ENCODE data around the gene AQP5. TPM values are rescaled to one million over a fixed set of nuclear protein-coding genes. Genes with fewer than 3 reads are reported as not detected.

AQP5 gene
- total and polyA plus RNA-seq, 8 donors: 2.9 to 54.3 (median 8.6) TPM; not detected in 2

DNA sequence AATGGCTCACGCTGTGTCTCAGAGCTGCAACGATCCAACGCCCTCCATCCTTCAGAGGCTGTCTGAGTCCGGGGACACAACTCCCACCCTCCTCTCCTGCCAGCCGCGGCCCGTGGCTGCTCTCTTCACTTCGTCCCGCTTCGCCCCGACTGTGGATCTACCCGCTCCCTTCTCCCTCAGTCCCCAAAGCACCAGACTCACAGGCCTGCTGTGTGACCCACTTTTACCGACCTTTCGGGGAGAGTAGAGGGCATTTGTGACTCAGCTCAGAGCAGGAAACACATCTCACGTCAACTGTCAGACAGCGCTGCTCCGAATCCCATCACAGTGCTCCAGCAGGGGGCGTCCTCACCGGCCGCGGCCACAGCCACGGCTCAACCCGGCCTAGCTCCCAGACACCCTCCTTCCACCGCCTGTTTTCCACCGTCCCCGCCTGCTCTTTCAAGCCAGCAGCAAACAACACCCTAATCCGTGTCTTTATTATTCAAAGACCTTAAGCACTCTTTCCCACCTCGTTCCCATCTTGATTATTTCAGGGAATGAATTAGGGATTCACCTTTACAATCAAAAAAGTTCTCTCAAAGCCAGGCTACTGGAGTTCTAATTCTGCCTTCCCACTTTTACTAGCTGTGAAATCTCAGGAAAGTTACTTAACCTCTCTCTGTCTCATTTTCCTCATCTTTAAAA, 16.1 kb upstream of the AQP5 start:
- H3K4me1 ChIP-seq: peaks cover 0 to 17% (median 16%) of the 10 kb centered on the region in 4 donors
- intact Hi-C loops (cut with DNase I; ENCODE audit: low total_unique reads): no loop called here
- WGBS, 5 donors: 13 to 22% (median 15%) methylated on average over 28 of the region's 28 CpGs
- H3K36me3 ChIP-seq: no peaks in the 10 kb centered on the region
- H3K27me3 ChIP-seq: peaks cover 0 to under 1% (median 0%) of the 10 kb centered on the region in 3 donors
- H3K27ac ChIP-seq: peak overlapping the region in 1 of 5 donors; percentile 56
- H3K9me3 ChIP-seq: no peaks in the 10 kb centered on the region
- DNase-seq: peak; percentile 86 to 93
- TF ChIP-seq POLR2AphosphoS5 (IDR thresholded peaks at IDR 0.05): peak in 1 of 3 donors; percentile 73
- no peak for TF ChIP-seq EP300 (IDR thresholded peaks at IDR 0.05)
- no peak for TF ChIP-seq POLR2A (IDR thresholded peaks at IDR 0.05)
- TF ChIP-seq, protein P1, sequence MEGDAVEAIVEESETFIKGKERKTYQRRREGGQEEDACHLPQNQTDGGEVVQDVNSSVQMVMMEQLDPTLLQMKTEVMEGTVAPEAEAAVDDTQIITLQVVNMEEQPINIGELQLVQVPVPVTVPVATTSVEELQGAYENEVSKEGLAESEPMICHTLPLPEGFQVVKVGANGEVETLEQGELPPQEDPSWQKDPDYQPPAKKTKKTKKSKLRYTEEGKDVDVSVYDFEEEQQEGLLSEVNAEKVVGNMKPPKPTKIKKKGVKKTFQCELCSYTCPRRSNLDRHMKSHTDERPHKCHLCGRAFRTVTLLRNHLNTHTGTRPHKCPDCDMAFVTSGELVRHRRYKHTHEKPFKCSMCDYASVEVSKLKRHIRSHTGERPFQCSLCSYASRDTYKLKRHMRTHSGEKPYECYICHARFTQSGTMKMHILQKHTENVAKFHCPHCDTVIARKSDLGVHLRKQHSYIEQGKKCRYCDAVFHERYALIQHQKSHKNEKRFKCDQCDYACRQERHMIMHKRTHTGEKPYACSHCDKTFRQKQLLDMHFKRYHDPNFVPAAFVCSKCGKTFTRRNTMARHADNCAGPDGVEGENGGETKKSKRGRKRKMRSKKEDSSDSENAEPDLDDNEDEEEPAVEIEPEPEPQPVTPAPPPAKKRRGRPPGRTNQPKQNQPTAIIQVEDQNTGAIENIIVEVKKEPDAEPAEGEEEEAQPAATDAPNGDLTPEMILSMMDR (IDR thresholded peaks at IDR 0.05): peak in 5 of 7 experiments; percentile 64 to 88 (median 83)
- H3K4me3 ChIP-seq: peak overlapping the region in 2 of 4 donors; percentile 7 to 27

DNA sequence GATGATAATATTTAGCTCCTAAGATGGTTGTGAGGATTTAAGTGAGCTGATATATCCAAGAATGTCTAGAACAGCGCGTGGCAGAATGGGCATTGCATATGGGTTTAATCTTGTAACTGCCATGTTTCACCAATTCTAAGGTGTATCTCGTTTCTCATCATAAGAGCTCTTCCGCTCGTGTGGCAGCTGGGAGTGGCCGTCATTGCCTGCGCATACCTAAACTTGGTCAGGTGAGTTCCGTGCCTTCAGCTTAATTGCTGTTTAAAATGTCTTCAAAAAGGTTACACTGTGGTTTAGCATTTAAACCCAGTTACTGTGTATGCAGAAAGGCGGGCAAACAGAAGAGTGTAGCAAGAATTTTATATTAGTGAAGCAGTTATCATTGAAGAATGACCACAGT, 15.6 kb upstream of the AQP5 start:
- Histone ChIP-seq H3K27ac (peak overlapping the region in 1 of 5 donors; percentile 56), H3K4me1 (peaks cover 0 to 17% (median 16%) of the 10 kb centered on the region in 4 donors)
- peak in 1 of 2 donors; percentile 57 for DNase-seq

DNA sequence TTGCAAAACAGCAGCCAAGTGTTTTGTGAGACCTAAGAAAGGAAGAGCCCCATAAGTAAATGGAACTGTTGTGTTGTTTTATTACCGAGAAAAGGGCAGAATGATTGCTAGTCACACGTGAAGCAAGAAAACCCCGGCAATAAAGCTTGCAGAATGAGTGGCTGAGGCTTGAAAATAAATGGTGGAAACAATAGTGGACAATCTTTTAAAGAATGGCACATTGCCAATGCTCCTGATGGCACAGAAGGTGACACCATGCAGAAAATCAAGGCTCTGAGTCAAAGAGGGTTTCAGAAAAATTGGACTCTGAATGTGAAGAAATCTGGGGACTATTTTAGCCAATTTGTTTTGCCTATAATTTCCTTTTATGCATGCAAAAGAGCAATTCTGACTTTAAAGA, 15.2 kb upstream of the AQP5 start:
- H3K27me3 ChIP-seq: peaks cover 0 to 8% (median 0%) of the 10 kb centered on the region in 3 donors
- no peak for DNase-seq
- peaks cover 0 to 17% (median 16%) of the 10 kb centered on the region in 4 donors for H3K4me1 ChIP-seq
- H3K4me3 ChIP-seq: no peak overlapping the region
- no peak for TF ChIP-seq POLR2AphosphoS5 (IDR thresholded peaks at IDR 0.05)
- intact Hi-C loops (cut with DNase I; ENCODE audit: low total_unique reads): no loop called here
- no peak overlapping the region for H3K27ac ChIP-seq
- no peaks in the 10 kb centered on the region for H3K36me3 ChIP-seq
- 44 to 65% (median 62%) methylated on average over 3 of the region's 3 CpGs for WGBS, 5 donors
- H3K9me3 ChIP-seq: no peaks in the 10 kb centered on the region

More for the DNA sequence above, 15.6 kb upstream of the AQP5 start:
- Histone ChIP-seq H3K4me3 (no peak overlapping the region), H3K36me3 (no peaks in the 10 kb centered on the region), H3K27me3 (peaks cover 0 to 6% (median 0%) of the 10 kb centered on the region in 3 donors), H3K9me3 (no peaks in the 10 kb centered on the region)
- WGBS, 5 donors: 60 to 79% (median 66%) methylated on average over 9 of the region's 9 CpGs
- TF ChIP-seq EP300 (IDR thresholded peaks at IDR 0.05) (no peak), POLR2A (IDR thresholded peaks at IDR 0.05) (no peak), POLR2AphosphoS5 (IDR thresholded peaks at IDR 0.05) (no peak)
- TF ChIP-seq, protein P1 (IDR thresholded peaks at IDR 0.05): no peak
- intact Hi-C loops (cut with DNase I; ENCODE audit: low total_unique reads): no loop called here

DNA sequence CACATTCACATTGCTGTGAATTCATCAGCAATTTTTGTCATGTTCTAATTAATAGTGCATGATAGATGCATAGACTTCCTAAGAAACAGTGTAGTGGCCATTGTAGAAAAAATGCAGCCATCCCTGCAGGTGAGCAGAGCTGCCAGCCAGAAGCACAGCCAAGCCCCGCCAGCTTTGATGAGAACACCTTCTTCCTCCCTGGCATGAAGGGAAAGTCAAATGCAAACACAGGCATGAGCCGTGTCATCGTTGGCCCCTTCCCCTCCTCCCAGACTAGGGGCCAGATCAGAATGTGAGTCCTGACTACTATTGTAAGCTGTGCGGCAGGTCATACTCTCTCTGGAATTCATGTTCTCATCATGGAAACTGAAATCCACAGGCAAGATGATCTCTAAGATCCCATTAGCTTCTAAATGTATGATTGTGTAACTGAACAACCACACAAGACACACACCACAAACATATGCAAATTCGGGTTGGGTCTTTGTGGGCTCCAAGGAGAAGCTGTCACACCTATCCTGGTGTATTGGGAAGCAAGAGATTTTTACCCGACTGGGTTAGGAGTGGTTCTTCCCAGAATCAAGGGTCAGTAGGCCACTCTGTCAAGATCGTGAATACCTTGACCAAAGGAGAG, 14.0 kb upstream of the AQP5 start:
- H3K27me3 ChIP-seq: peaks cover 0 to 14% (median 0%) of the 10 kb centered on the region in 3 donors
- H3K27ac ChIP-seq: no peak overlapping the region
- TF ChIP-seq, protein P1 (IDR thresholded peaks at IDR 0.05): no peak
- TF ChIP-seq POLR2AphosphoS5 (IDR thresholded peaks at IDR 0.05): no peak
- TF ChIP-seq EP300 (IDR thresholded peaks at IDR 0.05): no peak
- no peak for TF ChIP-seq POLR2A (IDR thresholded peaks at IDR 0.05)
- no peaks in the 10 kb centered on the region for H3K36me3 ChIP-seq
- 63 to 77% (median 69%) methylated on average over 6 to 7 of the region's 7 CpGs for WGBS, 5 donors
- intact Hi-C loops (cut with DNase I; ENCODE audit: low total_unique reads): no loop called here
- H3K4me3 ChIP-seq: no peak overlapping the region
- H3K4me1 ChIP-seq: peaks cover 0 to 20% (median 16%) of the 10 kb centered on the region in 4 donors
- H3K9me3 ChIP-seq: no peaks in the 10 kb centered on the region
- DNase-seq: no peak
